Stimulated activated naive B cell treated with anti-CD40 and anti-IgM and Interleukin-4, amounts not matched to agents 10 μg/mL and 1 μg/mL and 100 μg/mL, for 72 hours (primary cell): ENCODE data around the gene ZC3H10.
"Not testable (repeated sequence)": the region's sequence is repeated elsewhere in the genome, so short reads cannot be mapped to it uniquely, and the experiment has no call there.

ENCODE experiments used
- ATAC-seq, 2 donors: fragments of 150-1000 bp; cut with Tn5 transposase; replicated peaks; 2 replicates each; pipeline ENCODE4 v1.10.0; 2021; ENCODE audit warnings: moderate library complexity in 1 of 2
- DNase-seq: peaks from one replicate; pipeline ENCODE4 v3.0.0; 2021
- H3K27ac Mint-ChIP-seq: one replicate; pipeline ENCODE4 v1.8.0; 2022; ENCODE audit warnings: mild to moderate bottlenecking, mixed read lengths
- H3K27me3 Mint-ChIP-seq, 2 donors: one replicate each; pipeline ENCODE4 v1.8.0; 2022; ENCODE audit warnings: mixed read lengths in 2 of 2
- H3K36me3 Mint-ChIP-seq, 2 donors: one replicate each; pipeline ENCODE4 v1.8.0; 2022; ENCODE audit warnings: mixed read lengths in 2 of 2, mild to moderate bottlenecking in 1 of 2
- H3K4me1 Mint-ChIP-seq, 2 donors: one replicate each; pipeline ENCODE4 v1.8.0; 2022; ENCODE audit warnings: mixed read lengths in 2 of 2, mild to moderate bottlenecking in 1 of 2
- H3K4me3 Mint-ChIP-seq, 2 donors: one replicate each; pipeline ENCODE4 v1.8.0; 2022; ENCODE audit warnings: mild to moderate bottlenecking in 2 of 2, mixed read lengths in 2 of 2, moderate library complexity in 1 of 2
- H3K9me3 Mint-ChIP-seq, 2 donors: one replicate each; pipeline ENCODE4 v1.8.0; 2022; ENCODE audit warnings: mixed read lengths in 2 of 2, mild to moderate bottlenecking in 1 of 2

The ZC3H10 gene

GRCh38 chr12:56107242-56107641, 10.8 kb upstream of the ZC3H10 start:
- peaks cover 22 to 41% of the 10 kb centered on the region in 2 donors for H3K4me1 Mint-ChIP-seq
- no peaks in the 10 kb centered on the region for H3K27me3 Mint-ChIP-seq
- H3K9me3 Mint-ChIP-seq, result no peaks in the 10 kb centered on the region
- DNase-seq, result no peak
- no peak for ATAC-seq
- peaks cover 26 to 44% of the 10 kb centered on the region in 2 donors for H3K36me3 Mint-ChIP-seq
- no peak overlapping the region for H3K4me3 Mint-ChIP-seq
- no peak overlapping the region for H3K27ac Mint-ChIP-seq

GRCh38 chr12:56110571-56110970, 7.5 kb upstream of the ZC3H10 start:
- no peak for DNase-seq
- Mint-ChIP-seq H3K27me3 (no peaks in the 10 kb centered on the region), H3K36me3 (peaks cover 34 to 54% of the 10 kb centered on the region in 2 donors), H3K4me3 (no peak overlapping the region), H3K4me1 (peaks cover 17 to 28% of the 10 kb centered on the region in 2 donors), H3K27ac (no peak overlapping the region), H3K9me3 (no peaks in the 10 kb centered on the region)
- no peak for ATAC-seq

GRCh38 chr12:56114084-56114483, 4.0 kb upstream of the ZC3H10 start:
- Mint-ChIP-seq H3K4me1 (peaks cover 21 to 33% of the 10 kb centered on the region in 2 donors), H3K27me3 (peaks cover 0 to 4% of the 10 kb centered on the region in 2 donors), H3K9me3 (no peaks in the 10 kb centered on the region), H3K4me3 (no peak overlapping the region), H3K36me3 (peaks cover 43 to 59% of the 10 kb centered on the region in 2 donors), H3K27ac (peak overlapping the region; percentile 70)
- DNase-seq (no peak), ATAC-seq (no peak)

GRCh38 chr12:56115329-56115728, 2.7 kb upstream of the ZC3H10 start:
- DNase-seq (no peak), ATAC-seq (no peak)
- Mint-ChIP-seq H3K27ac (peak overlapping the region; percentile 100), H3K4me3 (peak overlapping the region; percentile 99 to 100), H3K36me3 (peaks cover 38 to 60% of the 10 kb centered on the region in 2 donors), H3K9me3 (no peaks in the 10 kb centered on the region), H3K4me1 (peaks cover 27 to 45% of the 10 kb centered on the region in 2 donors), H3K27me3 (peaks cover 0 to 4% of the 10 kb centered on the region in 2 donors)

- Mint-ChIP-seq H3K4me1 (peaks cover 29 to 51% of the 10 kb centered on the region in 2 donors), H3K36me3 (peaks cover 42 to 61% of the 10 kb centered on the region in 2 donors), H3K4me3 (peak within 1 kb of the TSS; percentile 99 to 100), H3K27ac (peak within 1 kb of the TSS; percentile 100), H3K27me3 (peaks cover 0 to 4% of the 10 kb centered on the region in 2 donors), H3K9me3 (no peaks in the 10 kb centered on the region)
- peak; percentile 50 to 61 for ATAC-seq
- peak; percentile 89 for DNase-seq
Observed at GRCh38 chr12:56116267-56117081, 1.6 kb upstream of the ZC3H10 start, which contains the start of gene RPL41. TSS of gene RPL41 (plus strand) at chr12:56116633.

- ATAC-seq, DNase-seq, H3K9me3 Mint-ChIP-seq, H3K27me3 Mint-ChIP-seq: not testable (repeated sequence)
- Mint-ChIP-seq H3K27ac (peak overlapping the region; percentile 100), H3K4me3 (peak overlapping the region; percentile 99 to 100), H3K36me3 (peaks cover 44 to 63% of the 10 kb centered on the region in 2 donors), H3K4me1 (peaks cover 29 to 55% of the 10 kb centered on the region in 2 donors)
Observed at GRCh38 chr12:56117082-56117706, 872 bp upstream of the ZC3H10 start.

GRCh38 chr12:56118688-56119357, 757 bp downstream of the ZC3H10 start:
- peaks cover 31 to 49% of the 10 kb centered on the region in 2 donors for H3K36me3 Mint-ChIP-seq

GRCh38 chr12:56119361-56119796, 1.3 kb downstream of the ZC3H10 start:
- ATAC-seq, result no peak
- Mint-ChIP-seq H3K27me3 (peaks cover 0 to 4% of the 10 kb centered on the region in 2 donors), H3K27ac (peak overlapping the region; percentile 100), H3K4me3 (peak overlapping the region; percentile 99 to 100), H3K4me1 (peaks cover 31 to 48% of the 10 kb centered on the region in 2 donors), H3K36me3 (peaks cover 29 to 49% of the 10 kb centered on the region in 2 donors), H3K9me3 (no peaks in the 10 kb centered on the region)
- peak; percentile 39 for DNase-seq

More at GRCh38 chr12:56118688-56119357, 757 bp downstream of the ZC3H10 start:
- Mint-ChIP-seq H3K4me1 (peaks cover 27 to 48% of the 10 kb centered on the region in 2 donors), H3K9me3 (no peaks in the 10 kb centered on the region), H3K27ac (peak overlapping the region; percentile 100), H3K27me3 (peaks cover 0 to 4% of the 10 kb centered on the region in 2 donors), H3K4me3 (peak overlapping the region; percentile 99 to 100)
- ATAC-seq, result peak; percentile 12 to 20
- DNase-seq, result no peak

- Mint-ChIP-seq H3K27ac (peak overlapping the region; percentile 51), H3K36me3 (peaks cover 29 to 49% of the 10 kb centered on the region in 2 donors), H3K4me3 (peak overlapping the region in 1 of 2 donors; percentile 28), H3K9me3 (no peaks in the 10 kb centered on the region), H3K4me1 (peaks cover 32 to 46% of the 10 kb centered on the region in 2 donors), H3K27me3 (peaks cover 0 to 4% of the 10 kb centered on the region in 2 donors)
- no peak for ATAC-seq
- DNase-seq, result no peak
Observed at GRCh38 chr12:56120158-56120846, 2.2 kb downstream of the ZC3H10 start.

GRCh38 chr12:56121204-56121870, 3.3 kb downstream of the ZC3H10 start:
- DNase-seq (no peak), ATAC-seq (no peak)
- Mint-ChIP-seq H3K27ac (peak overlapping the region; percentile 73), H3K36me3 (peaks cover 29 to 52% of the 10 kb centered on the region in 2 donors), H3K27me3 (peaks cover 0 to 4% of the 10 kb centered on the region in 2 donors), H3K4me3 (no peak overlapping the region), H3K4me1 (peaks cover 36 to 46% of the 10 kb centered on the region in 2 donors), H3K9me3 (no peaks in the 10 kb centered on the region)

GRCh38 chr12:56122637-56123036, 4.6 kb downstream of the ZC3H10 start:
- DNase-seq (no peak), ATAC-seq (no peak)
- peaks cover 17 to 39% of the 10 kb centered on the region in 2 donors for H3K36me3 Mint-ChIP-seq
- H3K27me3 Mint-ChIP-seq, result no peaks in the 10 kb centered on the region
- no peak overlapping the region for H3K4me3 Mint-ChIP-seq
- no peaks in the 10 kb centered on the region for H3K9me3 Mint-ChIP-seq
- H3K27ac Mint-ChIP-seq, result no peak overlapping the region
- peaks cover 44 to 53% of the 10 kb centered on the region in 2 donors for H3K4me1 Mint-ChIP-seq

GRCh38 chr12:56124133-56124532, 6.1 kb downstream of the ZC3H10 start:
- no peak for DNase-seq
- Mint-ChIP-seq H3K4me3 (no peak overlapping the region), H3K36me3 (peaks cover 16 to 34% of the 10 kb centered on the region in 2 donors), H3K27me3 (no peaks in the 10 kb centered on the region), H3K27ac (no peak overlapping the region), H3K4me1 (peaks cover 36 to 52% of the 10 kb centered on the region in 2 donors), H3K9me3 (no peaks in the 10 kb centered on the region)
- no peak for ATAC-seq

- peak overlapping the region; percentile 89 for H3K27ac Mint-ChIP-seq
- DNase-seq (no peak), ATAC-seq (peak; percentile 20 to 25)
- peak overlapping the region; percentile 52 to 100 for H3K4me3 Mint-ChIP-seq
- no peaks in the 10 kb centered on the region for H3K9me3 Mint-ChIP-seq
- peaks cover 22 to 31% of the 10 kb centered on the region in 2 donors for H3K36me3 Mint-ChIP-seq
- no peaks in the 10 kb centered on the region for H3K27me3 Mint-ChIP-seq
- peaks cover 42 to 60% of the 10 kb centered on the region in 2 donors for H3K4me1 Mint-ChIP-seq
Observed at GRCh38 chr12:56126732-56127239, 8.7 kb downstream of the ZC3H10 start.
